ENCODE results near the gene DOLPP1.
A peak's percentile ranks its signal among the peaks of the same experiment; 100 is the strongest.

The DOLPP1 gene

DNA sequence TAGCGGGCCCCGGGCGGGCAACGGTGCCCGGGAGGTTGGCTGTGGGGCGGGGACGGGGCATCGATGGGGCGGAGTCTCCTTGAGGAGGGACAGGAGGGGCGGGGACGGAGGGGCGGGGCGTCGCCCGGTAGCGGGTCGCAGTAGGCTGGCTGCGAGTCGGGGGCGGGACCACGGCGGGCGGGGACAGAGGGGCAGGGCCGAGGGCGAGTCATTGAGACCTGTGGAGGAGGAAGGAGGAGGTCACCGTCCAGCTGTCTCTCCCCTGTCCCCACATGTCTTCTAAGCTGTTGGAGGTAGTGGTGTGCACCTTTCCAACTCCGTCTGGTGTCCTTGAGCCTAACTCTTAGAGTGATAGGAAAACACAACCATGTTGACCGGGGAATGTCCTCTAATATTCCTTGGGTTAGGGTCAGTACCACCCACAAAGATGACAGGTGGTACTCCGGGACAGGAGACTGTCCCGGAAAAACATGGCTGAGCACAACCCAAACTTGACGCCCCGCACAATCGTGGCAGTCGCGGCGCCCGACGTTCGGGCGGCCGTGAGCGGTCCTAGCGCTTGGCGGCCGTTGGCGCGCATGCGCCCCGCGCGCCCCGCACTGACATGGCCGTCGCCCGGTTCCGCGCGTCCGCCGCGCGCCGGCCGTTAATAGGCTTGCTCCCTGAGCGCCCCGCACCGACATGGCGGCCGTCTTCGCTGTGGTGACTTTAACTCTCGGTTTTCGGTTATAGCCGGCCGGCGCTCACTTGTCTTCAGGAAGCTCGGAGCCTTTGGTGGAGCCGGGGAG is 30.0 kb downstream of the DOLPP1 start, which contains the start of the genes CRAT and PTPA (continued):
- no peak for TF ChIP-seq ZNF585B (tag by site-specific recombination; IDR thresholded peaks at IDR 0.05)
- no peak for TF ChIP-seq ZNF555 (tag by site-specific recombination; conservative IDR thresholded peaks at IDR 0.05)
- no peak for TF ChIP-seq ZNF707 (tag by site-specific recombination; IDR thresholded peaks at IDR 0.05)
- no peak for TF ChIP-seq ZNF488 (tag by site-specific recombination; IDR thresholded peaks at IDR 0.05)
- peak; percentile 63 for TF ChIP-seq KLF8 (tag by site-specific recombination; IDR thresholded peaks at IDR 0.05)
- TF ChIP-seq PRDM10 (tag by site-specific recombination; IDR thresholded peaks at IDR 0.05), result peak; percentile 92
- TF ChIP-seq ZNF830 (tag by site-specific recombination; IDR thresholded peaks at IDR 0.05; ENCODE audit: low read depth), result no peak
- no peak for TF ChIP-seq ZNF112 (tag by site-specific recombination; IDR thresholded peaks at IDR 0.05)
- TF ChIP-seq, protein P1, sequence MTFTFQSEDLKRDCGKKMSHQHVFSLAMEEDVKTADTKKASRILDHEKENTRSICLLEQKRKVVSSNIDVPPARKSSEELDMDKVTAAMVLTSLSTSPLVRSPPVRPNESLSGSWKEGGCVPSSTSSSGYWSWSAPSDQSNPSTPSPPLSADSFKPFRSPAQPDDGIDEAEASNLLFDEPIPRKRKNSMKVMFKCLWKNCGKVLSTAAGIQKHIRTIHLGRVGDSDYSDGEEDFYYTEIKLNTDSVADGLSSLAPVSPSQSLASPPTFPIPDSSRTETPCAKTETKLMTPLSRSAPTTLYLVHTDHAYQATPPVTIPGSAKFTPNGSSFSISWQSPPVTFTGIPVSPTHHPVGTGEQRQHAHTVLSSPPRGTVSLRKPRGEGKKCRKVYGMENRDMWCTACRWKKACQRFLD (tag by site-specific recombination; IDR thresholded peaks at IDR 0.05), result no peak
- TF ChIP-seq, protein P2, sequence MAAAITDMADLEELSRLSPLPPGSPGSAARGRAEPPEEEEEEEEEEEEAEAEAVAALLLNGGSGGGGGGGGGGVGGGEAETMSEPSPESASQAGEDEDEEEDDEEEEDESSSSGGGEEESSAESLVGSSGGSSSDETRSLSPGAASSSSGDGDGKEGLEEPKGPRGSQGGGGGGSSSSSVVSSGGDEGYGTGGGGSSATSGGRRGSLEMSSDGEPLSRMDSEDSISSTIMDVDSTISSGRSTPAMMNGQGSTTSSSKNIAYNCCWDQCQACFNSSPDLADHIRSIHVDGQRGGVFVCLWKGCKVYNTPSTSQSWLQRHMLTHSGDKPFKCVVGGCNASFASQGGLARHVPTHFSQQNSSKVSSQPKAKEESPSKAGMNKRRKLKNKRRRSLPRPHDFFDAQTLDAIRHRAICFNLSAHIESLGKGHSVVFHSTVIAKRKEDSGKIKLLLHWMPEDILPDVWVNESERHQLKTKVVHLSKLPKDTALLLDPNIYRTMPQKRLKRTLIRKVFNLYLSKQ (tag by site-specific recombination; IDR thresholded peaks at IDR 0.05; ENCODE audit: borderline replicate concordance), result no peak
- peak; percentile 30; the same call in 1 of the 2 replicates for TF ChIP-seq ZNF341 (tag by site-specific recombination; IDR thresholded peaks at IDR 0.05; ENCODE audit: low read depth)
- TF ChIP-seq ZNF529 (tag by site-specific recombination; IDR thresholded peaks at IDR 0.05; ENCODE audit: insufficient replicate concordance), result no peak

DNA sequence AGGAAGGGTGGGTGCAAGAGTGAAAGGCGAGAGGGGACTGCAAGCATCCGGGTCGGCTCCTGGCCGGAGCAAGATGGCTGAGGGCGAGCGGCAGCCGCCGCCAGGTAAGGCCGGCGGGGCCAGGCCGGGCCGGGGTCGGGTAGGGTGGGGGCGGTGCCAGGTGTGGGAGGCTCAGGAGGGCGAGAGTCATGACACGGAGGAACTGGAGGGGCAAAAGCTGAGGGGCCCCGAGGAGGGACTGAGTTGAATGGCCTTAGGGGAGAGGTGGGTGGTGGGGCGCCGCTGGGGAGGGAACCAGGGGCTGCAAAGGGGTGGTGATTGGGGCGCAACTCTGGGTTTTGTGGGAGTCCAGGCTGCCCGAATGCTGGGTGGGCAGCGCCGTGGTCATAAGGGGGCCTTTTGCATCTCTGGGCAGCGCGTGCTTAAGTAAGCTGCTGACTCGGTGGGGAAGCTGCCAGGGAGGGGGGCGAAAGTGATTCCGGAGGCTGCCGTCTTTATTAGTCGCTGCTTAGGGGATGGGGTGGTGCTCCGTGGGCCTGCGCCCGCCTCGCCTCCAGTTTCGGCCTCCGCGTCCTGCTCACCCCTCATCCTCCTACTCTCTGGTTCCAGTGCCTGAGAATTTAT is 30.7 kb downstream of the DOLPP1 start:
- CTCF ChIA-PET, result interaction anchor here (0.7 to 2.2 kb wide), 6 partner anchors 14 to 528 kb away, joined by 3 to 12 read pairs (median 3); no protein-coding TSS in a partner anchor
- H3K4me1 ChIP-seq (ENCODE audit: control insufficient read depth, insufficient read depth, low read length), result peaks cover 4% of the 10 kb centered on the region; the same call in 1 of the 2 replicates
- no peaks in the 10 kb centered on the region for H3K9me3 ChIP-seq (ENCODE audit: control insufficient read depth, insufficient read depth, low read depth, low read length)
- POLR2A ChIA-PET, result interaction anchor here (0.6 to 3.7 kb wide), 10 partner anchors 9 to 509 kb away, joined by 3 to 23 read pairs (median 3); partner anchors contain the start of genes C9orf50, DOLPP1 and SH3GLB2
- peaks cover 0 to 8% of the 10 kb centered on the region in 2 experiments; a peak in 2 of 3 replicates for H3K36me3 ChIP-seq (ENCODE audit: control insufficient read depth in 2 of 2, insufficient read depth in 1 of 2, low read length in 2 of 2)
- H3K4me3 ChIP-seq (ENCODE audit: low read depth, low read length), result peak overlapping the region; percentile 97
- peak overlapping the region; percentile 87 for H3K27ac ChIP-seq (ENCODE audit: extremely low read depth, low read depth, low read length)
- peak; percentile 60; the same call in 1 of the 2 replicates for TF ChIP-seq ZNF76 (tag by site-specific recombination; IDR thresholded peaks at IDR 0.05; ENCODE audit: borderline replicate concordance, low read depth)
- peak; percentile 57; the same call in 1 of the 2 replicates for TF ChIP-seq ZEB2 (tag by site-specific recombination; IDR thresholded peaks at IDR 0.05)
- TF ChIP-seq ZFP69B (tag by site-specific recombination; IDR thresholded peaks at IDR 0.05), result 0 out of 2 replicates have a peak, but pooled peaks have one; percentile 32
- peak; percentile 57 for TF ChIP-seq ZNF580 (tag by site-specific recombination; IDR thresholded peaks at IDR 0.05)
- TF ChIP-seq ZBTB1 (tag by site-specific recombination; IDR thresholded peaks at IDR 0.05), result 0 out of 2 replicates have a peak, but pooled peaks have one; percentile 9
- peak; percentile 78; the same call in 1 of the 2 replicates for TF ChIP-seq KLF17 (tag by site-specific recombination; IDR thresholded peaks at IDR 0.05)
- TF ChIP-seq ZNF404 (tag by site-specific recombination; IDR thresholded peaks at IDR 0.05), result no peak
- TF ChIP-seq, protein P3, sequence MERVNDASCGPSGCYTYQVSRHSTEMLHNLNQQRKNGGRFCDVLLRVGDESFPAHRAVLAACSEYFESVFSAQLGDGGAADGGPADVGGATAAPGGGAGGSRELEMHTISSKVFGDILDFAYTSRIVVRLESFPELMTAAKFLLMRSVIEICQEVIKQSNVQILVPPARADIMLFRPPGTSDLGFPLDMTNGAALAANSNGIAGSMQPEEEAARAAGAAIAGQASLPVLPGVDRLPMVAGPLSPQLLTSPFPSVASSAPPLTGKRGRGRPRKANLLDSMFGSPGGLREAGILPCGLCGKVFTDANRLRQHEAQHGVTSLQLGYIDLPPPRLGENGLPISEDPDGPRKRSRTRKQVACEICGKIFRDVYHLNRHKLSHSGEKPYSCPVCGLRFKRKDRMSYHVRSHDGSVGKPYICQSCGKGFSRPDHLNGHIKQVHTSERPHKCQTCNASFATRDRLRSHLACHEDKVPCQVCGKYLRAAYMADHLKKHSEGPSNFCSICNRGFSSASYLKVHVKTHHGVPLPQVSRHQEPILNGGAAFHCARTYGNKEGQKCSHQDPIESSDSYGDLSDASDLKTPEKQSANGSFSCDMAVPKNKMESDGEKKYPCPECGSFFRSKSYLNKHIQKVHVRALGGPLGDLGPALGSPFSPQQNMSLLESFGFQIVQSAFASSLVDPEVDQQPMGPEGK (tag by site-specific recombination; IDR thresholded peaks at IDR 0.05), result peak; percentile 98
- peak; percentile 92 for TF ChIP-seq ZBTB48 (tag by site-specific recombination; IDR thresholded peaks at IDR 0.05)
- TF ChIP-seq ZNF10 (tag by site-specific recombination; IDR thresholded peaks at IDR 0.05), result 0 out of 2 replicates have a peak, but pooled peaks have one; percentile 36
- TF ChIP-seq ZNF660 (tag by site-specific recombination; IDR thresholded peaks at IDR 0.05), result no peak

All from HEK293 (cell line).